HL-60 (cell line): ENCODE measurements around the gene DPF3.

Source experiments
- POLR2AphosphoS5 ChIP-seq: IDR thresholded peaks from 2 replicates; pipeline ENCODE4 v1.6.1; 2012; ENCODE audit warnings: low read depth
- TF ChIP-seq, protein P1 (sequence below): IDR thresholded peaks from one replicate; pipeline ENCODE4 v1.5.1; 2011; ENCODE audit warnings: low read length, control low read depth, inconsistent platforms; ENCODE audit not compliant: insufficient read depth

DNA sequence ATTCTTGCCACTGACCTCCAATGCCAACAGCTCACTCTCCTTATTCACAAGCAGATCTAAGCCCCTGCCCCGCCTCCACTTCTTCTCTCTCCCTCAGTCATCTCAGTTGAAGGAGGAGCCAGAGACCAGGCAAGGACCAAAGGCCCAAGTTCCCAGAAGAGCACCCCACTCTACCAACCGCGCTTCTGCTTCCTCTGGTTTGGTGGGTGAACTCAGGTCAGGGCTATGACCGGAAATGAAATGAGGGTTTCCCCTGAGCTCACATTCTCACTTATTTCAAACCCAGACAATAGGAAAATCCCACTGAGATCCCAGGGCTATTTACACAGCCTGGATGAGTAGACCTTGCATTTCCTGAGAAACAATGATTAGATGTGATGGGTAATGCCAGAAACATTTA, 9.9 kb downstream of the DPF3 start:
- TF ChIP-seq, protein P1, sequence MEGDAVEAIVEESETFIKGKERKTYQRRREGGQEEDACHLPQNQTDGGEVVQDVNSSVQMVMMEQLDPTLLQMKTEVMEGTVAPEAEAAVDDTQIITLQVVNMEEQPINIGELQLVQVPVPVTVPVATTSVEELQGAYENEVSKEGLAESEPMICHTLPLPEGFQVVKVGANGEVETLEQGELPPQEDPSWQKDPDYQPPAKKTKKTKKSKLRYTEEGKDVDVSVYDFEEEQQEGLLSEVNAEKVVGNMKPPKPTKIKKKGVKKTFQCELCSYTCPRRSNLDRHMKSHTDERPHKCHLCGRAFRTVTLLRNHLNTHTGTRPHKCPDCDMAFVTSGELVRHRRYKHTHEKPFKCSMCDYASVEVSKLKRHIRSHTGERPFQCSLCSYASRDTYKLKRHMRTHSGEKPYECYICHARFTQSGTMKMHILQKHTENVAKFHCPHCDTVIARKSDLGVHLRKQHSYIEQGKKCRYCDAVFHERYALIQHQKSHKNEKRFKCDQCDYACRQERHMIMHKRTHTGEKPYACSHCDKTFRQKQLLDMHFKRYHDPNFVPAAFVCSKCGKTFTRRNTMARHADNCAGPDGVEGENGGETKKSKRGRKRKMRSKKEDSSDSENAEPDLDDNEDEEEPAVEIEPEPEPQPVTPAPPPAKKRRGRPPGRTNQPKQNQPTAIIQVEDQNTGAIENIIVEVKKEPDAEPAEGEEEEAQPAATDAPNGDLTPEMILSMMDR, result no peak
- no peak for TF ChIP-seq POLR2AphosphoS5
